ENCODE results near the gene CLTB. TPM values are rescaled to one million over a fixed set of nuclear protein-coding genes. Genes with fewer than 3 reads are reported as not detected.
A peak's percentile ranks its signal among the peaks of the same experiment; 100 is the strongest.

Gene CLTB
- total RNA-seq, 1 donor: 63.0 TPM

DNA sequence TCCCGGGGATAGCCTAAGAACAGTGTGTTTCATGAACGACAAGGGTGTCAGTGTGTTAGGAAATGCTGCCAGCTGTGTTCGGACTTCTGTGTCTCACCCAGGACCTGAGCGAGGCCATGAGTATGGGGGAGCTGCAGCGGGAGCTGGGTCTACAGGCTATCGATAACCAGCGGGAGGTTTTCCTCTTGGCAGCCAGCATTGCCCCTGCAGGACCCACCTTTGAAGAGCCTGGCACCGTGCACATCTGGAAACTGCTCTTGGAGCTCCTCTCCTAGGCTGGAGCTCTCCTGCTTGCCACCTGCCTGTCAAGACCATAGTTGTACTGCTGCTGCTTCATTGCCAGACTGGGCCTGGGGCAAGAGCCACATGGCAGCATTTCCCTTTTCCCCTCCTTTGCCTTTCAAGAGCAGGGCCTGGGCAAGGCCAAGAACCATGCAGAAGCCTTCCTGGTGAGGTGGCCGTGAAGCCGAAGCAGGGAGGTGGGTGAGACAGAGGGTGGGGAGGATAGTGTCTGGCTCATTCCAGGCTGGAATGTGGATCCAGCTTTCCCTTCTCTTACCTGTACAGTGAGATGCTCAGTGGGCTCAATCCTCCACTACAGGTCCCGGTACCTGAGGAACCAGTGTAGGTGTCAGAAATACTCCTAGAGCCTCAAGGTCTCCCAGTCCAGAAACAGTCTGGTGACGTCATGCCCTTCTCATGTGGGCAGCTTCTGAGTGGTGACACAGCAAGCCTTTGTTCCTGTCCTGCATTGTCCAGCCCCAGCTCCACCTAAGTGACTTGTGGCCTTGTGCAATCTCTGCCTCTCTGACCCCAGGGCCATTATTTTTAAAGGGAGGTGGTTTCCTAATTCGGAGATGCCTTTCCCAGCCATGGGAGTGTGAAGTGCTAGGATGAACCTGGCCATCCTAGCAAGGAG, 44.5 kb downstream of the CLTB start:
- peak; percentile 41 for DNase-seq (ENCODE audit: insufficient read length, low spot score, missing footprints)
- Histone ChIP-seq H2AFZ (ENCODE audit: low read length) (no peak overlapping the region), H3K9me3 (ENCODE audit: low read depth, low read length) (no peaks in the 10 kb centered on the region), H3K27ac (ENCODE audit: low read depth, low read length) (no peak overlapping the region), H3K36me3 (ENCODE audit: insufficient read depth, low read length) (peaks cover 25% of the 10 kb centered on the region), H3K79me2 (ENCODE audit: insufficient read depth, low read length) (no peaks in the 10 kb centered on the region), H3K27me3 (ENCODE audit: insufficient read depth, low read length) (no peaks in the 10 kb centered on the region), H4K20me1 (ENCODE audit: insufficient read depth, low read length) (no peaks in the 10 kb centered on the region), H3K4me2 (ENCODE audit: insufficient read depth, low read length) (no peak overlapping the region), H3K4me1 (ENCODE audit: insufficient read depth, low read length) (no peaks in the 10 kb centered on the region), H3K4me3 (ENCODE audit: insufficient read depth, low read length) (no peak overlapping the region)
- TF ChIP-seq, protein P1, sequence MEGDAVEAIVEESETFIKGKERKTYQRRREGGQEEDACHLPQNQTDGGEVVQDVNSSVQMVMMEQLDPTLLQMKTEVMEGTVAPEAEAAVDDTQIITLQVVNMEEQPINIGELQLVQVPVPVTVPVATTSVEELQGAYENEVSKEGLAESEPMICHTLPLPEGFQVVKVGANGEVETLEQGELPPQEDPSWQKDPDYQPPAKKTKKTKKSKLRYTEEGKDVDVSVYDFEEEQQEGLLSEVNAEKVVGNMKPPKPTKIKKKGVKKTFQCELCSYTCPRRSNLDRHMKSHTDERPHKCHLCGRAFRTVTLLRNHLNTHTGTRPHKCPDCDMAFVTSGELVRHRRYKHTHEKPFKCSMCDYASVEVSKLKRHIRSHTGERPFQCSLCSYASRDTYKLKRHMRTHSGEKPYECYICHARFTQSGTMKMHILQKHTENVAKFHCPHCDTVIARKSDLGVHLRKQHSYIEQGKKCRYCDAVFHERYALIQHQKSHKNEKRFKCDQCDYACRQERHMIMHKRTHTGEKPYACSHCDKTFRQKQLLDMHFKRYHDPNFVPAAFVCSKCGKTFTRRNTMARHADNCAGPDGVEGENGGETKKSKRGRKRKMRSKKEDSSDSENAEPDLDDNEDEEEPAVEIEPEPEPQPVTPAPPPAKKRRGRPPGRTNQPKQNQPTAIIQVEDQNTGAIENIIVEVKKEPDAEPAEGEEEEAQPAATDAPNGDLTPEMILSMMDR (IDR thresholded peaks at IDR 0.05; ENCODE audit: extremely low read depth, low read depth, low read length): no peak

- Histone ChIP-seq H2AFZ (ENCODE audit: low read length) (no peak overlapping the region), H3K27me3 (ENCODE audit: insufficient read depth, low read length) (no peaks in the 10 kb centered on the region), H3K9me3 (ENCODE audit: low read depth, low read length) (no peaks in the 10 kb centered on the region), H3K79me2 (ENCODE audit: insufficient read depth, low read length) (peaks cover 6% of the 10 kb centered on the region), H4K20me1 (ENCODE audit: insufficient read depth, low read length) (no peaks in the 10 kb centered on the region), H3K4me3 (ENCODE audit: insufficient read depth, low read length) (no peak overlapping the region), H3K36me3 (ENCODE audit: insufficient read depth, low read length) (peaks cover 25% of the 10 kb centered on the region), H3K4me2 (ENCODE audit: insufficient read depth, low read length) (no peak overlapping the region), H3K4me1 (ENCODE audit: insufficient read depth, low read length) (peaks cover 7% of the 10 kb centered on the region), H3K27ac (ENCODE audit: low read depth, low read length) (no peak overlapping the region)
- TF ChIP-seq, protein P1 (IDR thresholded peaks at IDR 0.05; ENCODE audit: extremely low read depth, low read depth, low read length): no peak
- DNase-seq (ENCODE audit: insufficient read length, low spot score, missing footprints): peak; percentile 55
Observed at GRCh38 chr5:176369934-176370711, 46.2 kb downstream of the CLTB start.

DNA sequence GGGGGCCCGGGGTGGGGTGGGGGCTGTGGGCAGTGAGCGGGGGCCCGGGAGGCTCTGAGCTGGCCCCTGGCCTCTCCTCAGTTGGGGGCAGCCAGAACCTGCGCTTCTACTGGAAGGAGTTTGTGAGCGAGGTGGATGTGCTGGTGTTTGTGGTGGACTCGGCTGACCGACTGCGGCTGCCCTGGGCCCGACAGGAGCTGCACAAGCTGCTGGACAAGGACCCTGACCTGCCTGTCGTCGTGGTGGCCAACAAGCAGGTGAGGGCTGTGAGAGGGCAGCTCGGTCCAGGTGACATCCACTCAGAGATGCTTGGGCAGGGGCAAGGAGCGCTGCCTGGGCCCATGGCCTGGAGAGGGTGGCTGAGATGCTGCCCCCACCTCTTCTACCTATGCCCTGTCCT, 47.6 kb downstream of the CLTB start:
- H3K27ac ChIP-seq (ENCODE audit: low read depth, low read length): no peak overlapping the region
- TF ChIP-seq, protein P1 (IDR thresholded peaks at IDR 0.05; ENCODE audit: extremely low read depth, low read depth, low read length): no peak
- no peak overlapping the region for H3K4me3 ChIP-seq (ENCODE audit: insufficient read depth, low read length)
- H3K36me3 ChIP-seq (ENCODE audit: insufficient read depth, low read length): peaks cover 23% of the 10 kb centered on the region
- DNase-seq (ENCODE audit: insufficient read length, low spot score, missing footprints): no peak
- no peaks in the 10 kb centered on the region for H4K20me1 ChIP-seq (ENCODE audit: insufficient read depth, low read length)
- H3K79me2 ChIP-seq (ENCODE audit: insufficient read depth, low read length): peaks cover 6% of the 10 kb centered on the region
- H3K4me1 ChIP-seq (ENCODE audit: insufficient read depth, low read length): peaks cover 10% of the 10 kb centered on the region
- H2AFZ ChIP-seq (ENCODE audit: low read length): no peak overlapping the region
- no peaks in the 10 kb centered on the region for H3K27me3 ChIP-seq (ENCODE audit: insufficient read depth, low read length)
- H3K4me2 ChIP-seq (ENCODE audit: insufficient read depth, low read length): no peak overlapping the region
- H3K9me3 ChIP-seq (ENCODE audit: low read depth, low read length): no peaks in the 10 kb centered on the region
